ENCODE measurements around the gene SMIM31. TPM values are rescaled to one million over a fixed set of nuclear protein-coding genes. Genes with fewer than 3 reads are reported as not detected.

SMIM31 gene
- total and polyA plus RNA-seq, 2 experiments from 2014 or later = not detected

- no peak for TF ChIP-seq CTCF (IDR thresholded peaks at IDR 0.05; ENCODE audit: low read depth, low read length)
- no peak for DNase-seq (ENCODE audit: low read depth in 1 of 2, low spot score in 1 of 2)
- peaks cover 2% of the 10 kb centered on the region for H3K4me1 ChIP-seq (ENCODE audit: low read depth)
- no peak overlapping the region for H3K27ac ChIP-seq
- H3K27me3 ChIP-seq = no peaks in the 10 kb centered on the region
- H3K36me3 ChIP-seq = no peaks in the 10 kb centered on the region
- no peak overlapping the region for H3K4me3 ChIP-seq
- H3K9me3 ChIP-seq (ENCODE audit: low read depth) = no peaks in the 10 kb centered on the region
These were observed 16.2 kb downstream of the SMIM31 start for GRCh38 chr4:164770010-164770724.

- H3K4me3 ChIP-seq = no peak overlapping the region
These were observed 17.2 kb downstream of the SMIM31 start for GRCh38 chr4:164771088-164771487.

GRCh38 chr4:164772076-164772475 is 18.1 kb downstream of the SMIM31 start:
- DNase-seq (ENCODE audit: low read depth in 1 of 2, low spot score in 1 of 2) = no peak
- no peaks in the 10 kb centered on the region for H3K36me3 ChIP-seq
- no peak overlapping the region for H3K27ac ChIP-seq
- H3K4me1 ChIP-seq (ENCODE audit: low read depth) = no peaks in the 10 kb centered on the region
- H3K4me3 ChIP-seq = no peak overlapping the region
- no peaks in the 10 kb centered on the region for H3K27me3 ChIP-seq
- TF ChIP-seq CTCF (IDR thresholded peaks at IDR 0.05; ENCODE audit: low read depth, low read length) = no peak
- H3K9me3 ChIP-seq (ENCODE audit: low read depth) = no peaks in the 10 kb centered on the region

More at GRCh38 chr4:164771088-164771487, 17.2 kb downstream of the SMIM31 start:
- Histone ChIP-seq H3K9me3 (ENCODE audit: low read depth) (no peaks in the 10 kb centered on the region), H3K27me3 (no peaks in the 10 kb centered on the region), H3K36me3 (no peaks in the 10 kb centered on the region), H3K27ac (no peak overlapping the region), H3K4me1 (ENCODE audit: low read depth) (no peaks in the 10 kb centered on the region)
- DNase-seq (ENCODE audit: low read depth in 1 of 2, low spot score in 1 of 2) = no peak
- TF ChIP-seq CTCF (IDR thresholded peaks at IDR 0.05; ENCODE audit: low read depth, low read length) = no peak

GRCh38 chr4:164779080-164779479 is 25.1 kb downstream of the SMIM31 start:
- Histone ChIP-seq H3K27ac (no peak overlapping the region), H3K4me1 (ENCODE audit: low read depth) (no peaks in the 10 kb centered on the region), H3K9me3 (ENCODE audit: low read depth) (no peaks in the 10 kb centered on the region), H3K4me3 (no peak overlapping the region), H3K36me3 (no peaks in the 10 kb centered on the region), H3K27me3 (no peaks in the 10 kb centered on the region)
- no peak for DNase-seq (ENCODE audit: low read depth in 1 of 2, low spot score in 1 of 2)
- TF ChIP-seq CTCF (IDR thresholded peaks at IDR 0.05; ENCODE audit: low read depth, low read length) = no peak

- no peaks in the 10 kb centered on the region for H3K4me1 ChIP-seq (ENCODE audit: low read depth)
- H3K36me3 ChIP-seq = no peaks in the 10 kb centered on the region
- no peaks in the 10 kb centered on the region for H3K27me3 ChIP-seq
- TF ChIP-seq CTCF (IDR thresholded peaks at IDR 0.05; ENCODE audit: low read depth, low read length) = peak; percentile 88
- DNase-seq (ENCODE audit: low read depth in 1 of 2, low spot score in 1 of 2) = peak; percentile 60 to 63
- H3K4me3 ChIP-seq = no peak overlapping the region
- no peak overlapping the region for H3K27ac ChIP-seq
- H3K9me3 ChIP-seq (ENCODE audit: low read depth) = no peaks in the 10 kb centered on the region
These were observed 25.9 kb downstream of the SMIM31 start for GRCh38 chr4:164779811-164780216.

Measured in cardiac muscle cell (in vitro differentiated cells and primary cell).